ENCODE measurements around the gene IL2RA. TPM values are rescaled to one million over a fixed set of nuclear protein-coding genes. Genes with fewer than 3 reads are reported as not detected.
A peak's percentile ranks its signal among the peaks of the same experiment; 100 is the strongest.

IL2RA gene
- total RNA-seq, 6 donors from 2014 or later = 0.91 to 8.4 (median 4.0) TPM; not detected in 1

GRCh38 chr10:6092731-6093130 is 30.6 kb upstream of the IL2RA start:
- no peaks in the 10 kb centered on the region for H3K9me3 ChIP-seq
- 70 to 71% methylated on average over 2 of the region's 2 CpGs for WGBS, 2 donors
- no peak overlapping the region for H3K4me3 ChIP-seq
- DNase-seq = no peak
- peaks cover 55 to 70% (median 61%) of the 10 kb centered on the region in 4 donors for H3K4me1 ChIP-seq
- H3K27ac ChIP-seq = peak overlapping the region in 1 of 4 donors; percentile 22
- no peak for TF ChIP-seq EP300 (IDR thresholded peaks at IDR 0.05)
- TF ChIP-seq POLR2AphosphoS5 (IDR thresholded peaks at IDR 0.05) = no peak
- no peak for TF ChIP-seq POLR2A (IDR thresholded peaks at IDR 0.05)
- TF ChIP-seq, protein P1, sequence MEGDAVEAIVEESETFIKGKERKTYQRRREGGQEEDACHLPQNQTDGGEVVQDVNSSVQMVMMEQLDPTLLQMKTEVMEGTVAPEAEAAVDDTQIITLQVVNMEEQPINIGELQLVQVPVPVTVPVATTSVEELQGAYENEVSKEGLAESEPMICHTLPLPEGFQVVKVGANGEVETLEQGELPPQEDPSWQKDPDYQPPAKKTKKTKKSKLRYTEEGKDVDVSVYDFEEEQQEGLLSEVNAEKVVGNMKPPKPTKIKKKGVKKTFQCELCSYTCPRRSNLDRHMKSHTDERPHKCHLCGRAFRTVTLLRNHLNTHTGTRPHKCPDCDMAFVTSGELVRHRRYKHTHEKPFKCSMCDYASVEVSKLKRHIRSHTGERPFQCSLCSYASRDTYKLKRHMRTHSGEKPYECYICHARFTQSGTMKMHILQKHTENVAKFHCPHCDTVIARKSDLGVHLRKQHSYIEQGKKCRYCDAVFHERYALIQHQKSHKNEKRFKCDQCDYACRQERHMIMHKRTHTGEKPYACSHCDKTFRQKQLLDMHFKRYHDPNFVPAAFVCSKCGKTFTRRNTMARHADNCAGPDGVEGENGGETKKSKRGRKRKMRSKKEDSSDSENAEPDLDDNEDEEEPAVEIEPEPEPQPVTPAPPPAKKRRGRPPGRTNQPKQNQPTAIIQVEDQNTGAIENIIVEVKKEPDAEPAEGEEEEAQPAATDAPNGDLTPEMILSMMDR (IDR thresholded peaks at IDR 0.05) = no peak
- no peak for ATAC-seq (ENCODE audit: low FRiP score in 2 of 2)
- no peaks in the 10 kb centered on the region for H3K27me3 ChIP-seq
- peaks cover 0 to 11% (median 8%) of the 10 kb centered on the region in 4 donors for H3K36me3 ChIP-seq

DNA sequence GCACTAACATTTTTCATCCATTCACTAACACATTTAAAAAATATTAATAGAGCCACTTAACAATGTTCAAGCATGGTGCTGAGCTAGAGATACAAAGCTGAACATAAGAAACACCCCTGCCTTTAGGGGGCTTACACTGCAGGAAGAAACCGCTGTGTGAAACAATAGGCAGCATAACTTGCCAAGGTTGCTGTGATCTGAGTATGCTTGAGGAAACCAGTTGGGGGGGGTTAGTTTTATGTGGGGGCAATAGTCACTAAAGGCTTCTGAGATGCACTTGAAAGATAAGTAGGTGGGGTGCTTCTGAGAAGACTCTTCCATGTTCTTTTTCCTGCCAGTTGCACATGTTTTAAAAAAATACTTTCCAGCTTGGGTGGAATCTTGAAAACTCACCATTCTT is 29.5 kb upstream of the IL2RA start:
- Histone ChIP-seq H3K4me1 (peaks cover 58 to 77% (median 67%) of the 10 kb centered on the region in 4 donors), H3K27ac (peak overlapping the region in 3 of 4 donors; percentile 32 to 90 (median 35)), H3K36me3 (no peaks in the 10 kb centered on the region), H3K4me3 (no peak overlapping the region), H3K27me3 (no peaks in the 10 kb centered on the region), H3K9me3 (no peaks in the 10 kb centered on the region)
- 17 to 21% methylated on average over 1 of the region's 1 CpG for WGBS, 2 donors
- TF ChIP-seq POLR2A (IDR thresholded peaks at IDR 0.05) (no peak), EP300 (IDR thresholded peaks at IDR 0.05) (no peak)
- TF ChIP-seq, protein P1 (IDR thresholded peaks at IDR 0.05) = peak in 1 of 6 experiments; percentile 6
- DNase-seq (no peak), ATAC-seq (ENCODE audit: low FRiP score in 2 of 2) (no peak)

DNA sequence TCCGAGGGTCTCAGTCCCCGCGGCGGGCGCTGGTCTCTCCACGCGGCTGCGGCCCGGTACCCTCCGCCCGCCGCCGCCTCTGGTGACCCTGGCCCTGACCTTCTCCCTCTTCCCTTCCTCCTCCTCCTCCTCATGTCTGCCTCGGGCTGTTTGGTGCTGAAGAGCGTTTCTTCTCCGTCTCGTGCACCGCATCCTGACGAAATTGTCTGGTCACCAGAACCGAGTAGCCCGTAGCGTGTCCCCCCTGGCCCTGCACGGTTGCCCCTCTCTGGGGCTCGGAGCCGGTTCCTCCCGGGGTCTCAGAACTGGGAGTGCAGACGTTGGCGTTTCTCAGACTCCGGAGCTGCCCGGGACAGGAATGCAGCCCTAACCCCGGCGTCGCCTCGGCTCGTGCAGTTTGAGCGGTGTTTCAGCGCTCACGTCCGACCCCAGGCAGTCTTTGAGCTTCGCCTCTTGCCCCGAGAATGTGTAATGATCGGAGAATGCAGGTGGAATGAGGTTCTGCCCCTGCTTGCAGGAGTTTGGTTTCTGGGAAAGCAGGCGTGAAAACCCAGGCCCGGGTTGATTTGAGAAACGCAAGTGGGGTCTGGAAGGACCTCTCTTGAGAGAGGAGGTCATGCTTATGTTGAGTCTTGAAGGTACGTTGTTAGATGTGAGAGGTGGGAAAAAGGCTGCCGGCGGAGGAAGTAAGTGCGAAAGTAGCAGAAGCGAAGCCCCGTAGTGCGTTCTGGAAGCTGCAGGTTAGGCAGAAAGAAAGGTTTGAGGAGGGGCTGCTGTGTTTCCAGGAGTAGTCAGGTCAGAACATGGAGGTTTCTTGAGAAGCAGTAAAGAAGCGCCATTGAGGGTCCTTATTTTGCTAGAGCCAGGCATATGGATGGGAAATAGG is 27.4 kb upstream of the IL2RA start:
- peak in 1 of 2 donors; percentile 45 for DNase-seq

GRCh38 chr10:6088721-6089333 is 26.7 kb upstream of the IL2RA start, which contains the start of gene RBM17:
Gene RBM17 (plus strand): TSS chr10:6089034. CDS start chr10:6097066, 8,032 bp downstream.
- H3K27me3 ChIP-seq = no peaks in the 10 kb centered on the region
- ATAC-seq (ENCODE audit: low FRiP score in 2 of 2) (peak; percentile 97 to 99), DNase-seq (peak; percentile 99)
- H3K4me3 ChIP-seq = peak within 1 kb of the TSS; percentile 73 to 98 (median 86)
- no peaks in the 10 kb centered on the region for H3K36me3 ChIP-seq
- peaks cover 56 to 64% (median 62%) of the 10 kb centered on the region in 4 donors for H3K4me1 ChIP-seq
- TF ChIP-seq POLR2A (IDR thresholded peaks at IDR 0.05) = peak in 3 of 4 donors; percentile 69 to 87 (median 76)
- peak; percentile 71 to 76 for TF ChIP-seq POLR2AphosphoS5 (IDR thresholded peaks at IDR 0.05)
- no peak for TF ChIP-seq EP300 (IDR thresholded peaks at IDR 0.05)
- TF ChIP-seq, protein P1 (IDR thresholded peaks at IDR 0.05) = peak; percentile 100
- WGBS, 2 donors = 0 to 1% methylated on average over 10 to 51 of the region's 77 CpGs
- H3K27ac ChIP-seq = peak within 1 kb of the TSS; percentile 90 to 95 (median 92)
- no peaks in the 10 kb centered on the region for H3K9me3 ChIP-seq

More for the DNA sequence above, 27.4 kb upstream of the IL2RA start:
- Histone ChIP-seq H3K36me3 (no peaks in the 10 kb centered on the region), H3K9me3 (no peaks in the 10 kb centered on the region), H3K27me3 (no peaks in the 10 kb centered on the region), H3K4me3 (peak overlapping the region; percentile 73 to 98 (median 86)), H3K27ac (peak overlapping the region; percentile 90 to 95 (median 92)), H3K4me1 (peaks cover 57 to 65% (median 63%) of the 10 kb centered on the region in 4 donors)
- TF ChIP-seq POLR2A (IDR thresholded peaks at IDR 0.05) = no peak
- no peak for TF ChIP-seq POLR2AphosphoS5 (IDR thresholded peaks at IDR 0.05)
- TF ChIP-seq, protein P1 (IDR thresholded peaks at IDR 0.05) = no peak
- TF ChIP-seq EP300 (IDR thresholded peaks at IDR 0.05) = no peak
- peak; percentile 3 to 16 for ATAC-seq (ENCODE audit: low FRiP score in 2 of 2)
- WGBS, 2 donors = 0 to 1% methylated on average over 38 to 53 of the region's 53 CpGs

All from upper lobe of left lung (tissue), 6 donors.